ENCODE measurements around the gene PTGER3. TPM values are rescaled to one million over a fixed set of nuclear protein-coding genes. Genes with fewer than 3 reads are reported as not detected.

Gene PTGER3
- total and polyA plus RNA-seq, 2 experiments from 2014 or later = 0.45 to 1.6 TPM

DNA sequence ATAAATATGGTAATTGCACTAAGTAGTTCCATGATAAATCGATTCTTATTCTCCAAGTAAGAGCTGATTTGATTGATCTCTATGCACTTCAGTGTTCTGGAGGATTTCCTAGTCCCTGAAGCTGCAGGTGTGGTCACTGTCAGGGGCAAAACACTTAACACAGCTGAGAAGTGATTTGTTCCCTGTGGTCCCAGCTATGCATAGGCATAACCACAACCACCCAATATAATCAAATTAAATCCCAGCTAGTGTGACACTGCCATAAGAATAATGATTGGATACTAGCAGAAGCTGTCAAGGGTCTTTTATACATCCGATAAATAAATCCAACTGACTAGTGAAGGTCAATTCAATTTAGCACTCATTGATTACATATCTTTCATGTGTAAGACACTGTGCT, 60.1 kb downstream of the PTGER3 start:
- ATAC-seq (no peak), DNase-seq (ENCODE audit: low spot score) (no peak)
- Histone ChIP-seq H3K27me3 (ENCODE audit: insufficient read depth) (no peaks in the 10 kb centered on the region), H3K9me2 (ENCODE audit: insufficient read depth) (no peaks in the 10 kb centered on the region), H3K4me2 (no peak overlapping the region), H3K79me2 (replicated peaks; ENCODE audit: insufficient read depth) (no peaks in the 10 kb centered on the region), H3K36me3 (ENCODE audit: insufficient read depth) (no peaks in the 10 kb centered on the region), H4K20me1 (replicated peaks; ENCODE audit: insufficient read depth) (no peaks in the 10 kb centered on the region), H3K27ac (ENCODE audit: low read depth) (no peak overlapping the region), H3K4me1 (ENCODE audit: insufficient read depth) (no peaks in the 10 kb centered on the region), H2AFZ (no peak overlapping the region), H3F3A (replicated peaks; ENCODE audit: low read depth) (no peaks in the 10 kb centered on the region), H3K4me3 (no peak overlapping the region)
- Mint-ChIP-seq H3K4me1 (no peaks in the 10 kb centered on the region; the same call in 2 of the 3 replicates), H3K36me3 (ENCODE audit: low read depth) (no peaks in the 10 kb centered on the region), H3K9me3 (no peaks in the 10 kb centered on the region; the same call in 2 of the 3 replicates), H3K27me3 (ENCODE audit: insufficient read depth, low read depth, poor library complexity) (no peaks in the 10 kb centered on the region), H3K27ac (no peak overlapping the region), H3K4me3 (no peak overlapping the region)
- TF ChIP-seq EZH2phosphoT487 (IDR thresholded peaks at IDR 0.05; ENCODE audit: unreplicated experiment) = no peak
- TF ChIP-seq JUNB (IDR thresholded peaks at IDR 0.05; ENCODE audit: unreplicated experiment) = no peak
- no peak for TF ChIP-seq EZH2 (IDR thresholded peaks at IDR 0.05; ENCODE audit: low read depth, unreplicated experiment)
- no peak for TF ChIP-seq STAT1 (IDR thresholded peaks at IDR 0.05; ENCODE audit: unreplicated experiment)
- no peak for TF ChIP-seq ZNF331 (CRISPR knock-in tag; IDR thresholded peaks at IDR 0.05; ENCODE audit: low read depth)
- no peak for TF ChIP-seq ZNF114 (CRISPR knock-in tag; IDR thresholded peaks at IDR 0.05)
- TF ChIP-seq CREB1 (CRISPR knock-in tag; IDR thresholded peaks at IDR 0.05; ENCODE audit: low read depth) = no peak
- TF ChIP-seq, protein P1, sequence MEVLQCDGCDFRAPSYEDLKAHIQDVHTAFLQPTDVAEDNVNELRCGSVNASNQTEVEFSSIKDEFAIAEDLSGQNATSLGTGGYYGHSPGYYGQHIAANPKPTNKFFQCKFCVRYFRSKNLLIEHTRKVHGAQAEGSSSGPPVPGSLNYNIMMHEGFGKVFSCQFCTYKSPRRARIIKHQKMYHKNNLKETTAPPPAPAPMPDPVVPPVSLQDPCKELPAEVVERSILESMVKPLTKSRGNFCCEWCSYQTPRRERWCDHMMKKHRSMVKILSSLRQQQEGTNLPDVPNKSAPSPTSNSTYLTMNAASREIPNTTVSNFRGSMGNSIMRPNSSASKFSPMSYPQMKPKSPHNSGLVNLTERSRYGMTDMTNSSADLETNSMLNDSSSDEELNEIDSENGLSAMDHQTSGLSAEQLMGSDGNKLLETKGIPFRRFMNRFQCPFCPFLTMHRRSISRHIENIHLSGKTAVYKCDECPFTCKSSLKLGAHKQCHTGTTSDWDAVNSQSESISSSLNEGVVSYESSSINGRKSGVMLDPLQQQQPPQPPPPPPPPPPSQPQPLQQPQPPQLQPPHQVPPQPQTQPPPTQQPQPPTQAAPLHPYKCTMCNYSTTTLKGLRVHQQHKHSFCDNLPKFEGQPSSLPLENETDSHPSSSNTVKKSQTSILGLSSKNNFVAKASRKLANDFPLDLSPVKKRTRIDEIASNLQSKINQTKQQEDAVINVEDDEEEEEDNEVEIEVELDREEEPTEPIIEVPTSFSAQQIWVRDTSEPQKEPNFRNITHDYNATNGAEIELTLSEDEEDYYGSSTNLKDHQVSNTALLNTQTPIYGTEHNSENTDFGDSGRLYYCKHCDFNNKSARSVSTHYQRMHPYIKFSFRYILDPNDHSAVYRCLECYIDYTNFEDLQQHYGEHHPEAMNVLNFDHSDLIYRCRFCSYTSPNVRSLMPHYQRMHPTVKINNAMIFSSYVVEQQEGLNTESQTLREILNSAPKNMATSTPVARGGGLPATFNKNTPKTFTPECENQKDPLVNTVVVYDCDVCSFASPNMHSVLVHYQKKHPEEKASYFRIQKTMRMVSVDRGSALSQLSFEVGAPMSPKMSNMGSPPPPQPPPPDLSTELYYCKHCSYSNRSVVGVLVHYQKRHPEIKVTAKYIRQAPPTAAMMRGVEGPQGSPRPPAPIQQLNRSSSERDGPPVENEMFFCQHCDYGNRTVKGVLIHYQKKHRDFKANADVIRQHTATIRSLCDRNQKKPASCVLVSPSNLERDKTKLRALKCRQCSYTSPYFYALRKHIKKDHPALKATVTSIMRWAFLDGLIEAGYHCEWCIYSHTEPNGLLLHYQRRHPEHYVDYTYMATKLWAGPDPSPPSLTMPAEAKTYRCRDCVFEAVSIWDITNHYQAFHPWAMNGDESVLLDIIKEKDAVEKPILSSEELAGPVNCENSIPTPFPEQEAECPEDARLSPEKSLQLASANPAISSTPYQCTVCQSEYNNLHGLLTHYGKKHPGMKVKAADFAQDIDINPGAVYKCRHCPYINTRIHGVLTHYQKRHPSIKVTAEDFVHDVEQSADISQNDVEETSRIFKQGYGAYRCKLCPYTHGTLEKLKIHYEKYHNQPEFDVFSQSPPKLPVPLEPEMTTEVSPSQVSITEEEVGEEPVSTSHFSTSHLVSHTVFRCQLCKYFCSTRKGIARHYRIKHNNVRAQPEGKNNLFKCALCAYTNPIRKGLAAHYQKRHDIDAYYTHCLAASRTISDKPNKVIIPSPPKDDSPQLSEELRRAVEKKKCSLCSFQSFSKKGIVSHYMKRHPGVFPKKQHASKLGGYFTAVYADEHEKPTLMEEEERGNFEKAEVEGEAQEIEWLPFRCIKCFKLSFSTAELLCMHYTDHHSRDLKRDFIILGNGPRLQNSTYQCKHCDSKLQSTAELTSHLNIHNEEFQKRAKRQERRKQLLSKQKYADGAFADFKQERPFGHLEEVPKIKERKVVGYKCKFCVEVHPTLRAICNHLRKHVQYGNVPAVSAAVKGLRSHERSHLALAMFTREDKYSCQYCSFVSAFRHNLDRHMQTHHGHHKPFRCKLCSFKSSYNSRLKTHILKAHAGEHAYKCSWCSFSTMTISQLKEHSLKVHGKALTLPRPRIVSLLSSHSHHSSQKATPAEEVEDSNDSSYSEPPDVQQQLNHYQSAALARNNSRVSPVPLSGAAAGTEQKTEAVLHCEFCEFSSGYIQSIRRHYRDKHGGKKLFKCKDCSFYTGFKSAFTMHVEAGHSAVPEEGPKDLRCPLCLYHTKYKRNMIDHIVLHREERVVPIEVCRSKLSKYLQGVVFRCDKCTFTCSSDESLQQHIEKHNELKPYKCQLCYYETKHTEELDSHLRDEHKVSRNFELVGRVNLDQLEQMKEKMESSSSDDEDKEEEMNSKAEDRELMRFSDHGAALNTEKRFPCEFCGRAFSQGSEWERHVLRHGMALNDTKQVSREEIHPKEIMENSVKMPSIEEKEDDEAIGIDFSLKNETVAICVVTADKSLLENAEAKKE (CRISPR knock-in tag; IDR thresholded peaks at IDR 0.05) = no peak
- TF ChIP-seq NANOG (IDR thresholded peaks at IDR 0.05; ENCODE audit: borderline replicate concordance) = no peak
- TF ChIP-seq, protein P2, sequence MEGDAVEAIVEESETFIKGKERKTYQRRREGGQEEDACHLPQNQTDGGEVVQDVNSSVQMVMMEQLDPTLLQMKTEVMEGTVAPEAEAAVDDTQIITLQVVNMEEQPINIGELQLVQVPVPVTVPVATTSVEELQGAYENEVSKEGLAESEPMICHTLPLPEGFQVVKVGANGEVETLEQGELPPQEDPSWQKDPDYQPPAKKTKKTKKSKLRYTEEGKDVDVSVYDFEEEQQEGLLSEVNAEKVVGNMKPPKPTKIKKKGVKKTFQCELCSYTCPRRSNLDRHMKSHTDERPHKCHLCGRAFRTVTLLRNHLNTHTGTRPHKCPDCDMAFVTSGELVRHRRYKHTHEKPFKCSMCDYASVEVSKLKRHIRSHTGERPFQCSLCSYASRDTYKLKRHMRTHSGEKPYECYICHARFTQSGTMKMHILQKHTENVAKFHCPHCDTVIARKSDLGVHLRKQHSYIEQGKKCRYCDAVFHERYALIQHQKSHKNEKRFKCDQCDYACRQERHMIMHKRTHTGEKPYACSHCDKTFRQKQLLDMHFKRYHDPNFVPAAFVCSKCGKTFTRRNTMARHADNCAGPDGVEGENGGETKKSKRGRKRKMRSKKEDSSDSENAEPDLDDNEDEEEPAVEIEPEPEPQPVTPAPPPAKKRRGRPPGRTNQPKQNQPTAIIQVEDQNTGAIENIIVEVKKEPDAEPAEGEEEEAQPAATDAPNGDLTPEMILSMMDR (conservative IDR thresholded peaks at IDR 0.05; ENCODE audit: low read depth in 2 of 2) = no peak
- TF ChIP-seq, protein P3, sequence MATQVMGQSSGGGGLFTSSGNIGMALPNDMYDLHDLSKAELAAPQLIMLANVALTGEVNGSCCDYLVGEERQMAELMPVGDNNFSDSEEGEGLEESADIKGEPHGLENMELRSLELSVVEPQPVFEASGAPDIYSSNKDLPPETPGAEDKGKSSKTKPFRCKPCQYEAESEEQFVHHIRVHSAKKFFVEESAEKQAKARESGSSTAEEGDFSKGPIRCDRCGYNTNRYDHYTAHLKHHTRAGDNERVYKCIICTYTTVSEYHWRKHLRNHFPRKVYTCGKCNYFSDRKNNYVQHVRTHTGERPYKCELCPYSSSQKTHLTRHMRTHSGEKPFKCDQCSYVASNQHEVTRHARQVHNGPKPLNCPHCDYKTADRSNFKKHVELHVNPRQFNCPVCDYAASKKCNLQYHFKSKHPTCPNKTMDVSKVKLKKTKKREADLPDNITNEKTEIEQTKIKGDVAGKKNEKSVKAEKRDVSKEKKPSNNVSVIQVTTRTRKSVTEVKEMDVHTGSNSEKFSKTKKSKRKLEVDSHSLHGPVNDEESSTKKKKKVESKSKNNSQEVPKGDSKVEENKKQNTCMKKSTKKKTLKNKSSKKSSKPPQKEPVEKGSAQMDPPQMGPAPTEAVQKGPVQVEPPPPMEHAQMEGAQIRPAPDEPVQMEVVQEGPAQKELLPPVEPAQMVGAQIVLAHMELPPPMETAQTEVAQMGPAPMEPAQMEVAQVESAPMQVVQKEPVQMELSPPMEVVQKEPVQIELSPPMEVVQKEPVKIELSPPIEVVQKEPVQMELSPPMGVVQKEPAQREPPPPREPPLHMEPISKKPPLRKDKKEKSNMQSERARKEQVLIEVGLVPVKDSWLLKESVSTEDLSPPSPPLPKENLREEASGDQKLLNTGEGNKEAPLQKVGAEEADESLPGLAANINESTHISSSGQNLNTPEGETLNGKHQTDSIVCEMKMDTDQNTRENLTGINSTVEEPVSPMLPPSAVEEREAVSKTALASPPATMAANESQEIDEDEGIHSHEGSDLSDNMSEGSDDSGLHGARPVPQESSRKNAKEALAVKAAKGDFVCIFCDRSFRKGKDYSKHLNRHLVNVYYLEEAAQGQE (IDR thresholded peaks at IDR 0.05; ENCODE audit: unreplicated experiment) = no peak
- TF ChIP-seq, protein P4, sequence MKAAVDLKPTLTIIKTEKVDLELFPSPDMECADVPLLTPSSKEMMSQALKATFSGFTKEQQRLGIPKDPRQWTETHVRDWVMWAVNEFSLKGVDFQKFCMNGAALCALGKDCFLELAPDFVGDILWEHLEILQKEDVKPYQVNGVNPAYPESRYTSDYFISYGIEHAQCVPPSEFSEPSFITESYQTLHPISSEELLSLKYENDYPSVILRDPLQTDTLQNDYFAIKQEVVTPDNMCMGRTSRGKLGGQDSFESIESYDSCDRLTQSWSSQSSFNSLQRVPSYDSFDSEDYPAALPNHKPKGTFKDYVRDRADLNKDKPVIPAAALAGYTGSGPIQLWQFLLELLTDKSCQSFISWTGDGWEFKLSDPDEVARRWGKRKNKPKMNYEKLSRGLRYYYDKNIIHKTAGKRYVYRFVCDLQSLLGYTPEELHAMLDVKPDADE (IDR thresholded peaks at IDR 0.05) = no peak
- TF ChIP-seq POLR2AphosphoS5 (IDR thresholded peaks at IDR 0.05; ENCODE audit: low read depth) = no peak

All from GM23338 (cell line).